Left renal cortex interstitium (tissue), 4 donors: ENCODE measurements around the gene ARPC5L. TPM values are rescaled to one million over a fixed set of nuclear protein-coding genes. Genes with fewer than 3 reads are reported as not detected.
"Not testable (repeated sequence)": the region's sequence is repeated elsewhere in the genome, so short reads cannot be mapped to it uniquely, and the experiment has no call there.

Source experiments
- DNase-seq, 4 donors: peaks; one replicate each; pipeline ENCODE4 v3.0.0-alpha.2; 2013; ENCODE audit warnings: low read depth in 4 of 4, low spot score in 2 of 4, missing footprints in 1 of 4
- polyA plus RNA-seq, 4 donors: library from polyadenylated mRNA; unstranded; fragments of 120-200 nt; gene quantifications; one replicate each; pipeline ENCODE4 v1.2.1, GENCODE V29; 2013; ENCODE audit not compliant: insufficient read length in 4 of 4

Gene ARPC5L
- polyA plus RNA-seq, 4 donors, result 37.2 to 41.2 (median 38.3) TPM

DNA sequence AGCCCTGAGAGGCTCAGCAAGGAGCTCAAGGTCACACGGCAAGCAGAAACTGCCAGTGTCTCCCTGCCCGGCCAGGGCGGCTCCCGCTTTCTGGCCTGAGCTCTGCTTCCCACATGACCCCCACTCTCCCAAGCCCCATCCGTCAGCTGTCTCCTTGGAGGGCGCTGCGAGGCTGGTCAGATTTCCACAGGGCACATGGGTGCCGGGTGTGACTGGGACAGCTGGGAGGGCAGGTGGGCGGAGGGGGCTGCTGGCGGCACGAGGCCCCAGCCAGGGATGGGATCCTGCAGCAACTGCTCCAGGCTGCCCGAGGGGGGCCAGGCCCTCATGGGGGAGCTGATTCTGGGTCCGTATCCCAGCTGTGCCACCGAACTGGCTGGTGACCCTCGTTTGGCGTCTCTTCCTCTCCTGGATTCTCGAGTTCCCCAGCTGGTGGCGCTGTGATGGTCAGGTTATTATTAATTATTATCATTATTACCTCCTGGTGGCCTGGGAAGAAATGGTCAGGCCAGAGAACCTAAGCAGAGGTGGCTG lies 21.6 kb upstream of the ARPC5L start:
- no peak for DNase-seq

DNA sequence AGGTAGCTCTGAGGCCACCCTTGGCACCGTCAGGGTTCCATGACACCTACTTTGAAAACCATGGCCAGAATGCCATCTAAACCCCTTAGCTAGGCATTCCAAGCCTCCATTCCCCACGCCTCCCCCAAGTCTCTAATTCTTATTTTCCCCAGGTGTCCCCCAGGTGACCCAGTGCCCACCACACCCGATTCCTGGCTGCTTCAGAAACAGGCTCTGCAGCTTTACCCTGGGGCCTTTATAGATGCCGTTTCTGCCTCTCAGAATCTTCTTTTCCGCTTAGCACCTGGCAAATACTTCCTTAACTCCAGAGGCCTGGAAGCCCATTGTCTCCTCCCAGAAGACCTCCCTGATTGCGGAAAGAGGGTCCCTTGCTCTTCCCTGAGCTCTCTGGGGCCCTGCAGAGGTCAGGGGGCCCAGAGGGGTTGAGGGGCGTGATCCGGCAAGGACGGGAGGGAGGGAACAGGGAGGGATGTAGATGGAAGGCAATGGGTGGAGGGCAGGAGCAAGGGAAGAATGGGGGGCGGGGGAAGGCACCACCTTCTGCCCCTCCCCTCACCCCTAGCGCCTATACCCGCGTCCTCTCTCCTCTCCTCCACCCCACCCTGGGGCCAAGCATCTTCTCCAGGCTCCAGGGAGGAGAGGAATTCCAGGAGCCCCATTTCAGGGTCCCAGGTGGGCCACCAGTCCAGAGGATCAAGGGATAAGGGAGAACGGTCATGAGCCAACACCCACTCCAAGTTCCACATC lies 20.7 kb upstream of the ARPC5L start:
- DNase-seq, result no peak

DNA sequence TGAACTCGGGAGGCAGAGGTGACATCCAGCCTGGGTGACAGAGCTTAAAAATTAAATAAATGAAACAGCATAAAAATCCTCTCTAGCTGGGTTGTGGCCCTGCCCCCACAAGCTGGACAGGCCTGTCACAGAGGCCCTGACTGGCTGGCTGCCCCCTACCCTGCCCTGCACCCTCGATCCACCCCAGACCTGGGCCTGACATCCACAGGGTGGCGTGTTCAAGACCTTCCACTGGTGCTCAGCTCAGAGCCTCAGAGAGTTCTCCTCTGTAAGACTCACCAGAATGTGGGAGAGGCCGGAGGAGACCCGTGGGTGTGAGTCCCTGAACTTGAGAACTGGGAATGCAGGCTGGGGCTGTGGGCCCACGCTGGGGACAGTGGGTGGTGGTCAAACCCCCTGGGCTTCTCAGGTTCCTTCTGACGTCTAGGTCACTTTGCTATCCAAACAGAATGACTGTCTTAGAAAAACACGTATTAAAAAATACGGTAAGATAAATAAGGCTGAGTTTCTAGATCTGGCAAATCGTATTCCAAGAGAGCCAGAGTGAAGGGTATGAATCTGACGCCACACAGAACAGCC lies 18.4 kb upstream of the ARPC5L start:
- no peak for DNase-seq

DNA sequence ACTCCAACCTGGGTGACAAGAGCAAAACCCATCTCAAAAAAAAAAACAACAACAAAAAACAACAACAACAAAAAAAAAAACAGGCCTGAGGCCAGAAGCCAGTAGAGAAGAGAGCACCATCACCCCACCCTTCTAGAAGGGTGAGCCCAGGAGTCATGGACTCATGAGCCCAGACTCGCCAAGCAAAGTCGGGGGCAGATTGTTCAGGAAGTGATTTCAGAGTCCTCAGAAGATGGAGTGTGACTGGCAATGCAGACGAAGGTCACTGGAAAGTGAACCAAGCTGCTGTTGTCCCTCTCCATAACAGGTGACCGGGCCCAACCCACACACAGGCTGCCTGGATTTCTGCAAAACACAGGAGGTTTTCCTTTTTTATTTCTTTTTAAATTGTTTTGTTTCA lies 17.6 kb upstream of the ARPC5L start:
- DNase-seq, result no peak

DNA sequence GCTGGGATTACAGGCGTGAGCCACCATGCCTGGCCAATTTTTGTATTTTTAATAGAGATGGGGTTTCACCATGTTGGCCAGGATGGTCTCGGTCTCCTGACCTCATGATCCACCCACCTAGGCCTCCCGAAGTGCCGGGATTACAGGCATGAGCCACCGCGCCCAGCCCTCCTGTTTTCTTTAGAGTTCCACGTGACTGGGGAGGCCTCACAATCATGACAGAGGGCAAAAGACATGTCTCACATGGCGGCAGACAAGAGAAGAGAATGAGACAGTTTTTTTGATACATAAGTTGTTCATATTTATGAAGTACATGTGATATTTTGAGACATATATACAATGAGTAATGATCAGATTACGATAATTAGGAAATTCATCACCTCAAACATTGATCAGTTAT lies 15.5 kb upstream of the ARPC5L start:
- DNase-seq, result not testable (repeated sequence)

DNA sequence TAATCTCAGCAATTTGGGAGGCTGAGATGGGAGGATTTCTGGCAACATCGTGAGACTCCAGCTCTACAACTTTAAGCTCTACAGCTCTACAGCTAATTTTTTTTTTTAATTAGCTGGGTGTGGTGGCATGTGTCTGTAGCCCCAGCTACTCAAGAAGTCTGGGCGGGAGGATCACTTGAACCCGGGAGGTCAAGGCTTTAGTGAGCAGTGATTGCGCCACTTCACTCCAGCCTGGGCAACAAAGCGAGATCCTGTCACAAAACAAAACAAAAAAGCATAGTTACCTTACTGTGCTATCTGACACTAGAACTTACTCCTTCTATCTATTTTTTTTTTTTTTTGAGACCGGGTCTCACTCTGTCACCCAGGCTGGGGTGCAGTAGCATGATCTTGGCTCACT lies 15.0 kb upstream of the ARPC5L start:
- DNase-seq, result no peak

DNA sequence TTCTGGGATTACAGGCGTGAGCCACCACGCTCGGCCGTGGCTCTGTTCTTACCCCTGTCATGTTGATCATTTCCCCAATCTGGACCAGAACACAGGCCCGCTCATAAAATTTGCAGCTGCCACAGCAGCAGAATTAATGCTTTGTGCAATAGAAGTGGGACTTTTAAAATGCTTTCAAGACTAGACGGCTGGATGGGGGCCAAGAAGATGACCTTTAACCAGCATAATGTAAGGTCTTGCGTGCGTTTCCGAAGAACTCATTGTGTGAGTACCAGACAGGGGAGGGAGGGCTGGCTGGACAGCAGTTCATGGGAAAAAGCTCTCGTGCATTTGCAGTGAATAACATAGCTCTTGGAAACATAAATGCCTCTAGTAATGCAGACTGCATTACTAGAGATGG lies 12.1 kb upstream of the ARPC5L start:
- no peak for DNase-seq

DNA sequence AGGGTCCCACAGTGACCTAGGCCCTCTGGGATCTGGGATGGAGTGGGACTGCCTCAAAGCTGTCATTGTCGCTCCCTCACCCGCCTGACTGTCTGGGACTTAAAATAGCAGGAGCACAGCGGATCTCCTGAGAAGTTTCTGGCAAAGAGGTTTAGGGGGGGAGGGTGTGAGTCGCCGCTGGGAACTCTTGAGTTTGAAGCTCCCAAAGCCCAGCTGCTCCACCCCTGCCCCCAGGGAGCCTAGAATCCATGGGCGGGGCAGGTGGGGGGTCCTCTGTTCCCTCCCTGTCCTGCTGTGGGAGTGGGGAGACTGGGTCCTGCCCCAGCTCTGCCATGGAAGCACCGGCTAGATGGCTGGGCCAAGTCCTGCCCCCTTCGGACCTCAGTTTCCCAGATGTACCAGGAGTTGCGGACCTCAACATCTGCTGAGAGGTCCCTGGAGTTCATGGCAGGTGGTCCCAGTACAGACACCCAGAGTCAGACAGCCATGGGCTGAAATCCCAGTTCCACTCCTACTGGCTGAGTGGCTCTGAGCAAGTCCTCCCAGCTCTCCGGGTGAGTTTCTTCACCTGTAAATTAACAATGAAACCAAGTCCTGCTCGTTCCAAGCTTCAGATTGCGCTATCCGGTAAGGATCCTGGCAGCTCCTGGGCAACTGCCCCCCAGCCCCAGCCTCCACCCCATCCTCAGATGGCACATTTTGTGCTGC lies 9.7 kb upstream of the ARPC5L start:
- no peak for DNase-seq

DNA sequence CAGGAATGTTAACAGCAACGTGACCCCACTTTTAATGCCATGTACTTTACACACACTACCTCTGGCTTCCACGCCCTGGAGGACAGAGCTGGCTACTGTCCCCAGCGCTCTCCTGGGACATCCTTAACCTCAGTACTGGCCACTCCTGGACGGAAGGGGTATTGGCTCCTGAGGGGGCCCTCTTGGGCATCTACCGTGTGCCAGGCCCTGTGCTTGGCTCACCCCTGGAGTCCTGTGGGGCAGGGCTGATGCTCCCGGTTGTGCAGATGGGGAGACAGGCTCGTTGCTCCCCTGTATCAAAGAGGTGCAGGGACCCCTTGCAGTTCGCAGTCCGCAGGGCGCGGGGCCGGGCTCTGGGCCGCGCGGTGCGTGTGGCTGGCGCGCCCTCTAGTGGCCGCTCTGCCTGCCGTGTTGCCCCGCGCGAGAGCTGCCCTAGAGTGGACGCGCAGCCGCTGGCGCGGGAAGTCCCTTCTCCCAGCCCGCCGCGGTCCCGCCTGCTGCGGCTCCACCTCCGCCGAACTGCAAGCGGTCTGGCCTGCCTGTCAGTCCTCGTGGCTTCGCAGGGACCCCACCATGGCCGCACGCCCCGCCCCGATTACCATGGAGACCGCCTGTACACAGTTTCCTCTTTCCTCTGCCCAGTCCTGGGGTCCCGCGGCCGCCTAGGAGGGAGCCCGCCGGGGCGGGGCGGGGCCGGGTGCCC lies 8.9 kb upstream of the ARPC5L start, which contains the start of gene WDR38:
TSS of gene WDR38 (plus strand) at position 632 of the 703 bp plus-strand sequence. CDS start 72 bp downstream, outside the sequence.
- peak in 1 of 4 donors; percentile 55 for DNase-seq

DNA sequence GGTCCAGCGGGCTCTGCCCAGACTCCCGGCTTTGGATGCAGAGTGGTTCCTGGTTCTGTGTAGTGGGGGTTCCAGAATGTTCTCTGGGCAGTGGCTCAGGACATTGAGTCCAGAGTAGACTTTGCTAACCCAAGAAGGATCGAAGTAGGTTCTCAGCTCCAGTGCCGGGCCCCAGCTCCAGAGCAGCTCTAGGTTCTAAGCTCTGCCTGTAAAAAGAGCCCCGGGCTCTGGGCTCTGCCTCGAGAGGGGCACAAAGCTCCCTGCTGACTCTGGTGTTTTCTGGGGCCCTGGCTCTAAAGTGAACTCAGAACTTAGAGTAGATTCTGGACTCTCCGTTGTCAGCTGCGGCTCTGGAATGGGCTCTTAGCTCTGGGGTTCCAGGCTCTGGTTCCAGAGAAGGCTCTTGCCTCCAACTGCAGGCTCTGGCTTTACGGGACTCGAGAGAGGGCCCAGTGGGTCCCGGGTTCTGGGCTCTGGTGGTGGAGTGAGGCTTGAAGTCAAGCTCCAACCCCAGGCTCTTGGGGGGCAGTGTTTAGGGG lies 8.3 kb upstream of the ARPC5L start:
- DNase-seq, result no peak

DNA sequence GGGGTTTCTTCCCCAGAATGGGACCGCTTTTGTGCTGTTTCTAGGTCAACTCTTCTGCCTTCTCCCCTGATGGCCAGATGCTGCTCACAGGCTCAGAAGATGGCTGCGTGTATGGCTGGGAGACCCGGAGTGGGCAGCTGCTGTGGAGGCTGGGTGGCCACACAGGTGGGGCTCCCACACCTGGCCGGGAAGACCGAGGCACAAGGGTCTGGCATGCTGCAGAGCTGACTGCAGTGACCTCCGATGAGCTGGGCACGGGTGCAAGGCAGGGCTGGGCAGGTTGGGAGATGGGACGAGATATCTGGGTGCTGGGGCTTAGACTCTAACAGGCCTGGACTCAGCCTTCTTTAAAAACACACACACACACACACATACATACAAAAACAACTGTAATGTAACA lies 7.8 kb upstream of the ARPC5L start:
- no peak for DNase-seq

DNA sequence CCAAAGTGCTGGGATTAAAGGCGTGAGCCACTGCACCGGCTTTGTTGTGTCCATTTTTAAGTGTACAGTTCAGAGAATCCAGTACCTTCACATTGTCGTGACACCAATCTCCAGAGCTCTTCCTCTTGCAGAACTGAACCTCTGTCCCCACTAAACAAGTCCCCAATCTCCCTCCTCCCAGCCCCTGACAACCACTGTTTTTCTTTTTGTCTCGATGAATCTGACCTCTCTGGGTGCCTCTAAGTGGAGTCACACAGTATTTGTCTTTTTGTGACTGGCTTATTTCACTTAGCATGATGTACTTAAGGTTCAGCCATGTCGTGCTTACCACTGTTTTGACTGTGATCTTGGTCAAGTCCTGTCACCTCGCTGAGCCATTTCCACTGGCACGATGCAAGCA lies 7.1 kb upstream of the ARPC5L start:
- no peak for DNase-seq

DNA sequence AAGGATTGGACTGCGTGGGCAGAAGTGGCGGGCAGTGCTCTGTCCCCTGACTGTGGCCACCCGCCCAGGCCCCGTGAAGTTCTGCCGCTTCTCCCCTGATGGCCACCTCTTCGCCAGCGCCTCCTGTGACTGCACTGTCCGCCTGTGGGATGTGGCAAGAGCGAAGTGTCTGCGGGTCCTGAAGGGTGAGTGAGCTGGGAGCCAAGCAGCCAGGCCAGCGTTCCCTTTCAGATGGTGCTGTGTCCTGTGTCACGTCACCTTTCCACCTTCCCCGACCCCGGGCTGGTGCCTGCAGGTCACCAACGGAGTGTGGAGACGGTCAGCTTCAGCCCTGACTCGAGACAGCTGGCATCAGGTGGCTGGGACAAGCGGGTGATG lies 6.4 kb upstream of the ARPC5L start:
- no peak for DNase-seq

DNA sequence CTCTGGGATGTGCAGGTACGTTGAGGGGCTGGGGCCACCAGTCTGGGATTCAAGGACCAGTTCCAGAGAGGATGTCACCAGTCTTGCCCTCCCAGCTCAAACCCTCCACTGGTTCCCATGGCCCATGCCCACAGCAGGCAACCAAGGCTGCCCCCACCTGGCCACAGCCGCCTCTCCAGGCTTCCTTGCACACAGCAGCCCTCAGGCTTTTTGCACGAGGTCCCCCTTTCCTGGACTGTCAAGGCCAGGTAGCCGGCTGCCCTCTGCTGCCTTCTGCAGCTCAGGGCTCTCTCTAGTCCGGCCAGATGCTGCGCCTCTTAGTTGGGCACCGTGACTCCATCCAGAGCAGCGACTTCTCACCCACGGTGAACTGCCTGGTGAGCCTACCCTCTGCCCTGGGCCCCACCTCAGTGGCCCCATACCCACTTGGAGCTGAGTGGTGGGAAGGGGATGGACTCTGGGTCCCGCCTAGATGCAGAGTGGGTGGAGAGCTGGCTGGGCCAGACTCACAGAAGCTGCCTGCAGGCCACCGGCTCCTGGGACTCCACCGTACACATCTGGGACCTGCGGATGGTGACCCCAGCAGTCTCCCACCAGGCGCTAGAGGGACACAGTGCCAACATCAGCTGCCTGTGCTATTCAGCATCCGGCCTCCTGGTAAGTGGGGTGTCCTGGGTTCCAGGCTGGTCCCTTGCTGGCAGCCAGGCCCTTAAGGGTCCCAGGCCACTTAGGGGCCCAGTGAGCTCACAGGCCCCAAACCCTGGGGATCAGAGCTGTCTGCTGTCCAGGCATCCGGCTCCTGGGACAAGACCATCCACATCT lies 5.8 kb upstream of the ARPC5L start:
- no peak for DNase-seq

DNA sequence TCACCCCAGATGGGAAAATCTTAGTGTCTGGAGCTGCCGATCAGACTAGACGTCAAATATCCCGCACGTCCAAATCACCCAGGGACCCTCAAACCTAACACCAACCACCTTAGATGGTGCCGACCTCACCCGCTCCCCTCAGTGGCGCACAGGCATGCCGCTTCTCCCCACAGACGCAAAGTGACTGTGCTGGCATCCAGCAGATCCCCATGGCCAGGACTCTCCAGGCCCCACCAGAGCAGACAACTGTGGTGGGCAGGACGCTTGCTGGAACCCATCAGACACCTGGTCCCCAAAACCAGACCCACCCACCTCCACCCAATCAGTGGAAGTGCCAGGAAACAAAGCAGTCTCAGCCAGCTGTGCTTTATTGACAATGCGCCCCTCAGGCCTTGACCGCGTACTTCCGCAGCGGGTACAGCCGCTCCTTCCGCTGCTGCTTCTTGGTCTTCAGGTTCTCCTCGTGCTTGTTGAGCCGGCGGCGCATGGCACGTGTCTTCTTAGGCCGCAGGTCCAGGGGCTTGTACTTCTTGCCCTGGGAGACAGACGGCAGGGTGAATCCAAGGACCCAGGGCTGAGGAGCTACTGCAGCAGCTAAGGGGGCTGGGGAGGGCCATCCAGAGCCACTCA lies 4.3 kb upstream of the ARPC5L start:
- no peak for DNase-seq

DNA sequence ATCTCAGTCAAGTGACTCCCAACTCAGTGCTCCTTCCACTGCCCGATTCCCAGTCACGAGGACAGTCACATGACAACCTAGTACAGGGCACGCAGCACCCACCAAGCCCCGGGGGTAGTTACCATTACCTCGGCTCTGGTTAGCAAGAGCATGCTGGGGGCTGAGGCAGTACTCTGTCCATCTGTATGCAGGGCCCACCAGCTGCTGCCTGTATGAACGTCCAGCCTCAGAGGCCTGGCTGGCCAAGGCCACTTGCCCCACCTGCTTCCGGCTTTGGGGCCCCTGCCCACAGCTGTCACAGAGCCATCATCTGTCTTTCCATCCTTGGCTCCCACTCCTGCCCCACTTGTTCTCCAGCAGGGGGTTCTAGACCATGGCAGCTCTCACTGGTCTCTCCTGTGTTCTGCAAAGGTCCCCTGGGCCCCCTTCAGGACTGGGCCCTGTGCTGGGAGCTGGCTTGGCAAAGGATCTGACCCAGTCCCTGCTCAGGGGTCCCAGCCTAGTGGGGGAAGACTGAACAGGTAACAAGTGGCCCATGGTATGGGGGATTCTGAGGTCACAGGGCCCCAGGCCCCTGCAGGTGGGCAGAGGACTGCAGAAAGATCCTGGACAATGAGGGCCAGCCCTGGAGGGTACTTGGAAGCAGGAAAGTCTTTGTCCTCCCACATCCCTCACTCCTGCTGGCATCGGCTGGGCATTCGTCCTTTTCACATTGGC lies 3.4 kb upstream of the ARPC5L start:
- no peak for DNase-seq

DNA sequence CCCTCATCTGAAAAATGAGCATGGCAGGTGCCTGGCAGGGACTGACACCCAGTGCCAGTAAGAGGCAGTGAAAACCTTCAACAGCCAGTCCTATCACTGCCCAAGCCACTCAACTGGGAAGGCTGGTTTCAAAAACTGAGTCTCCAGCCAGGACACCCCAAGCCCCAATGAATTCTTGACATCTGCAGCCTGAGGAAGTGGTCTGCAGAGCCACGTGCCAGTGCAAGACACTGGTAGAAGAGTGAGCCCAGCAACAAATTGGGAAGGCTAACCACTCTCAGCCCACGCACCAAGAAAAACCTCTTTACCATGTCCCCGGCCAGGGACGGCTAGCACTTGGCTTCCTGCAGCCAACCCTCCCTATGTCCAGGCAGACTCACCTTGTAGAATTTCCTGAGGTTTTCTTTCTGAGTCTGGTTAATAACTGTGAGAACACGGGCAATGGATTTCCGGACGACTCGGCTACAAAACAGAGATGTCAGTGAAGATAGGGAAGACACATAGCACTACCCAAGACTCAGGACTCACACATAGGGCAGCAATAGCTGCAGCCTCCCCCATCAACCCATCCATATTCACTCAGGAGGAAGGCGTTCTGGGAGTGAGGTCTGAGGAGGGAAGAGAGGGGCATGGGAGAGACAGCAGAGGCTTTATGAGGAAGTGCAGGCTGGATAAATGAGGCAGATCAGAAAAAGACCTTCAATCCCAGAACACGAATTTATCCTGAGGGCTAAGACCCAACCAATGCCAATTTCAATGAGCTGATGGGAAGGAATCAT lies 1.9 kb upstream of the ARPC5L start:
- DNase-seq, result no peak
